Mesendoderm (in vitro differentiated cells): ENCODE results near the gene TMEM130.

Source experiments
- DNase-seq: peaks from one replicate; pipeline ENCODE4 v3.0.0; 2013
- H2AK5ac ChIP-seq: 2 replicates; pipeline ENCODE4 v1.6.1; 2013; ENCODE audit warnings: low read length, inconsistent platforms
- H2BK120ac ChIP-seq: 2 replicates; pipeline ENCODE4 v1.6.1; 2013; ENCODE audit warnings: low read depth, mild to moderate bottlenecking, low read length, moderate library complexity, mixed read lengths
- H2BK15ac ChIP-seq: replicated peaks from 2 replicates; pipeline ENCODE4 v1.6.1; 2013; ENCODE audit warnings: low read depth, mild to moderate bottlenecking, moderate library complexity
- H2BK5ac ChIP-seq: 2 replicates; pipeline ENCODE4 v1.6.1; 2013; ENCODE audit warnings: low read length, inconsistent platforms
- H3K18ac ChIP-seq: 2 replicates; pipeline ENCODE4 v1.6.1; 2013; ENCODE audit warnings: mild to moderate bottlenecking, low read length, mixed read lengths
- H3K23ac ChIP-seq: one replicate; pipeline ENCODE4 v1.6.1; 2013; ENCODE audit warnings: low read length
- H3K27ac ChIP-seq: 2 replicates; pipeline ENCODE4 v1.5.1; 2013; ENCODE audit warnings: low read depth, mild to moderate bottlenecking, inconsistent platforms, low read length, moderate library complexity
- H3K27me3 ChIP-seq: 2 replicates; pipeline ENCODE4 v1.6.1; 2013; ENCODE audit warnings: low read length, control low read depth, mild to moderate bottlenecking, inconsistent platforms; ENCODE audit not compliant: insufficient read depth, poor library complexity
- H3K36me3 ChIP-seq: 2 replicates; pipeline ENCODE4 v1.6.1; 2013; ENCODE audit warnings: low read length, inconsistent platforms; ENCODE audit not compliant: control insufficient read depth, insufficient read depth
- H3K4ac ChIP-seq: one replicate; pipeline ENCODE4 v1.6.1; 2013; ENCODE audit warnings: low read depth, mild to moderate bottlenecking, low read length, moderate library complexity
- H3K4me1 ChIP-seq: 2 replicates; pipeline ENCODE4 v1.6.1; 2013; ENCODE audit warnings: low read depth, low read length, inconsistent platforms; ENCODE audit not compliant: control insufficient read depth
- H3K4me2 ChIP-seq: 2 replicates; pipeline ENCODE4 v1.6.1; 2013; ENCODE audit warnings: low read length
- H3K4me3 ChIP-seq: 2 replicates; pipeline ENCODE4 v1.5.1; 2013; ENCODE audit warnings: mild to moderate bottlenecking, low read length
- H3K56ac ChIP-seq: one replicate; pipeline ENCODE4 v1.6.1; 2013; ENCODE audit warnings: low read length
- H3K79me1 ChIP-seq: 2 replicates; pipeline ENCODE4 v1.6.1; 2013; ENCODE audit warnings: low read length, inconsistent platforms
- H3K79me2 ChIP-seq: 2 replicates; pipeline ENCODE4 v1.6.1; 2013; ENCODE audit warnings: mild to moderate bottlenecking, low read length; ENCODE audit not compliant: control insufficient read depth, insufficient read depth
- H3K9ac ChIP-seq: 2 replicates; pipeline ENCODE4 v1.6.1; 2013; ENCODE audit warnings: low read length, inconsistent platforms
- H4K5ac ChIP-seq: one replicate; pipeline ENCODE4 v1.6.1; 2013; ENCODE audit warnings: low read length
- H4K8ac ChIP-seq: one replicate; pipeline ENCODE4 v1.6.1; 2013; ENCODE audit warnings: low read depth, mild to moderate bottlenecking, control low read depth, low read length, moderate library complexity
- WGBS: extraction: QIAGEN DNeasy Blood & Tissue Kit; methylation state at CpG from one replicate; pipeline ENCODE4 v1.1.7; 2013; ENCODE audit warnings: low lambda C conversion rate, missing lambda C conversion rate; ENCODE audit not compliant: insufficient coverage; ENCODE audit errors: extremely low coverage; 5-methylcytosine and 5-hydroxymethylcytosine counted together

TMEM130 gene

DNA sequence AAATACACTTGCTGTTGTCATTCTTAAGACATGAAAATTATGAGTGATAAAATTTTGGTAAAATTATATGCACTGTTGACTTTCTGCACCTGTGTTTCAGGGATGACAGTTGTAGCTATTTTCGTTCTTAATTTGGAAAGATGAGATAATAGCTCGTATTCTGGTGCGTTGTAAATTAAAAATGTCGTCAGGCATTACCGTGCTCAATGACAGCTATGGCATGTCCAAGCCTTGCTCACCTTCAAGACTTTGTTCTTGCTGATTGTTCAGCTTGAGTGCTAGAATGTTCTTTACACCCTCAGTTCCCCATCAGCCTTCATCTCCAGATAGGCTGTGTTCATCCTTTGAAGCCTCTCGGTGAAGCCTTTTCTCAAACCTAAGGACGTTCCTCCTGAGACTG, 30.0 kb upstream of the TMEM130 start:
- H2BK5ac ChIP-seq, result no peak overlapping the region
- peaks cover 11% of the 10 kb centered on the region for H3K36me3 ChIP-seq
- H3K79me2 ChIP-seq, result no peaks in the 10 kb centered on the region
- no peak overlapping the region for H3K9ac ChIP-seq
- no CpG with 5 or more reads among the region's 7 CpGs for WGBS
- H3K4me1 ChIP-seq, result no peaks in the 10 kb centered on the region
- no peak for DNase-seq
- no peak overlapping the region for H2AK5ac ChIP-seq
- H3K56ac ChIP-seq, result no peak overlapping the region
- no peak overlapping the region for H2BK15ac ChIP-seq
- H2BK120ac ChIP-seq, result no peak overlapping the region
- H3K23ac ChIP-seq, result no peak overlapping the region
- no peak overlapping the region for H4K8ac ChIP-seq
- no peaks in the 10 kb centered on the region for H3K79me1 ChIP-seq
- H3K4ac ChIP-seq, result no peak overlapping the region
- no peak overlapping the region for H3K18ac ChIP-seq
- H3K27me3 ChIP-seq, result no peaks in the 10 kb centered on the region
- H3K4me2 ChIP-seq, result no peak overlapping the region
- H4K5ac ChIP-seq, result no peak overlapping the region
- no peak overlapping the region for H3K27ac ChIP-seq
- no peak overlapping the region for H3K4me3 ChIP-seq

DNA sequence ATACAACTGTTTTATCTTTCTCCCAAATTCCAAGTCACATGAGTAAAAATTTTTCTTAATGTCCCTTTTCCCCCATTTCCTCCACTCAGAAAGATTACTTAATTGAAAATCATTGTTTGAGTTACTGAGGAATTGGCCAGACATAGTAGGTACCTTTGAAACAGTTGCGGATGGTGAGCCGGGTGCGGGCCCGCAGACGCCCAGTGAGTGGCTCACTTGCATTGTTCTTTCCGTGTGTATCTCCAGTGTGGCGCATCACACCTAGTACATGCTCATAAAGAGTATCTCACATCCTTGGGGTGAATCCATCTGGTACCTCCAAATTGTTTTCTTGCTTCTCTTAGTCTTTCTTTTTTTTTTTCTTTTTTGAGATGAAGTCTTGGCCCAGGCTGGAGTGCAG, 22.8 kb upstream of the TMEM130 start:
- H3K79me2 ChIP-seq, result no peaks in the 10 kb centered on the region
- no peak overlapping the region for H3K27ac ChIP-seq
- no peaks in the 10 kb centered on the region for H3K79me1 ChIP-seq
- no peak overlapping the region for H3K4me2 ChIP-seq
- no peak overlapping the region for H3K4ac ChIP-seq
- DNase-seq, result no peak
- WGBS, result no CpG with 5 or more reads among the region's 7 CpGs
- H3K18ac ChIP-seq, result no peak overlapping the region
- H2BK5ac ChIP-seq, result no peak overlapping the region
- H2BK15ac ChIP-seq, result no peak overlapping the region
- no peaks in the 10 kb centered on the region for H3K27me3 ChIP-seq
- no peak overlapping the region for H3K4me3 ChIP-seq
- H2AK5ac ChIP-seq, result no peak overlapping the region
- H4K8ac ChIP-seq, result no peak overlapping the region
- no peaks in the 10 kb centered on the region for H3K4me1 ChIP-seq
- H3K56ac ChIP-seq, result no peak overlapping the region
- no peak overlapping the region for H2BK120ac ChIP-seq
- H4K5ac ChIP-seq, result no peak overlapping the region
- H3K36me3 ChIP-seq, result peaks cover 5% of the 10 kb centered on the region
- H3K23ac ChIP-seq, result no peak overlapping the region
- H3K9ac ChIP-seq, result no peak overlapping the region

DNA sequence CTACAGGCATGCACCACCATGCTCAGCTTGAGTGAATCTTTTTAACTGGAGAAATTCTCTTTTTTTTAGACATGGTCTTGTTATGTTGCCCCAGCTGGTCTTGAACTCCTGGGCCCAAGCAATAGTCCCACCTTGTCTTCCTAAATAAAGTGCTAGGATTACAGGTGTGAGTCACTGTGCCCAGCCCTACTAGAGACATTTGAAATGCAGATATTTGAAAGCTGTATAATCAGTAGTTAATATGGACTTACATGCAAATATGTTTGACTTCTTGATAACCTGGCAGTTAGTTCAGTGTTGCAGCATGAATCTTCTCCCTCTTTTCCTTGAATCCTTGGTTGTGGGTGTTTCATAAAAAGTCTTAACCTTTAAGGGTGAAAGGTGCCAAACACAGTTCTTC, 17.2 kb upstream of the TMEM130 start:
- no peaks in the 10 kb centered on the region for H3K4me1 ChIP-seq
- H3K4me2 ChIP-seq, result no peak overlapping the region
- no peak overlapping the region for H2AK5ac ChIP-seq
- H4K8ac ChIP-seq, result no peak overlapping the region
- no peak overlapping the region for H3K4me3 ChIP-seq
- no peak overlapping the region for H4K5ac ChIP-seq
- H3K23ac ChIP-seq, result no peak overlapping the region
- no peak overlapping the region for H2BK15ac ChIP-seq
- no peak overlapping the region for H3K18ac ChIP-seq
- peaks cover 5% of the 10 kb centered on the region for H3K79me1 ChIP-seq
- H3K27ac ChIP-seq, result no peak overlapping the region
- H3K36me3 ChIP-seq, result peaks cover 7% of the 10 kb centered on the region
- no peak overlapping the region for H2BK120ac ChIP-seq
- no peak overlapping the region for H3K4ac ChIP-seq
- H3K27me3 ChIP-seq, result no peaks in the 10 kb centered on the region
- no peak overlapping the region for H2BK5ac ChIP-seq
- no peak overlapping the region for H3K9ac ChIP-seq
- H3K56ac ChIP-seq, result no peak overlapping the region
- peaks cover 4% of the 10 kb centered on the region for H3K79me2 ChIP-seq
- DNase-seq, result no peak

DNA sequence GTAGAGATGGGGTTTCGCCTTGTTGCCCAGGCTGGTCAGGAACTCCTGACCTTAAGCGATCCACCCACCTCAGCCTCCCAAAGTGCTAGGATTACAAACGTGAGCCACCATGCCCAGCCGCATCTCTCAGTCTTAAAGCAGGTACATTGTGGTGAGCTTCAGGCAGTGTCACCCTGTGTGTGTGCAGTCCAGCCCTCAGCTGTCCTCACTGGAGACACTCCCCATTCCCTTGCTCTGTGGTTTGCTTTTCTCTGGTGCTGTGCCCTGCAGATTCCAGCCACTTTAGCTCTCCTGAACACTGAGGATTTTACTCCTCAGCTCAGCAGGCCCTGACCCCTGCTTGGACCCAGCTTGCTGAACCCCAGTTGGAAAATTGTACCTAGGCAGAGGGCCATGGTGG, 14.6 kb upstream of the TMEM130 start:
- Histone ChIP-seq H3K4me1 (no peaks in the 10 kb centered on the region), H3K18ac (no peak overlapping the region), H2BK5ac (no peak overlapping the region), H2BK15ac (no peak overlapping the region), H3K79me1 (peaks cover 8% of the 10 kb centered on the region), H2AK5ac (no peak overlapping the region), H3K27ac (no peak overlapping the region), H3K4me3 (no peak overlapping the region), H3K23ac (no peak overlapping the region), H3K9ac (no peak overlapping the region), H3K27me3 (no peaks in the 10 kb centered on the region), H3K56ac (no peak overlapping the region), H4K8ac (no peak overlapping the region), H3K4ac (no peak overlapping the region), H3K4me2 (no peak overlapping the region), H3K36me3 (peaks cover 8% of the 10 kb centered on the region), H2BK120ac (no peak overlapping the region), H3K79me2 (peaks cover 15% of the 10 kb centered on the region), H4K5ac (no peak overlapping the region)
- DNase-seq, result no peak
- WGBS, result no CpG with 5 or more reads among the region's 4 CpGs

DNA sequence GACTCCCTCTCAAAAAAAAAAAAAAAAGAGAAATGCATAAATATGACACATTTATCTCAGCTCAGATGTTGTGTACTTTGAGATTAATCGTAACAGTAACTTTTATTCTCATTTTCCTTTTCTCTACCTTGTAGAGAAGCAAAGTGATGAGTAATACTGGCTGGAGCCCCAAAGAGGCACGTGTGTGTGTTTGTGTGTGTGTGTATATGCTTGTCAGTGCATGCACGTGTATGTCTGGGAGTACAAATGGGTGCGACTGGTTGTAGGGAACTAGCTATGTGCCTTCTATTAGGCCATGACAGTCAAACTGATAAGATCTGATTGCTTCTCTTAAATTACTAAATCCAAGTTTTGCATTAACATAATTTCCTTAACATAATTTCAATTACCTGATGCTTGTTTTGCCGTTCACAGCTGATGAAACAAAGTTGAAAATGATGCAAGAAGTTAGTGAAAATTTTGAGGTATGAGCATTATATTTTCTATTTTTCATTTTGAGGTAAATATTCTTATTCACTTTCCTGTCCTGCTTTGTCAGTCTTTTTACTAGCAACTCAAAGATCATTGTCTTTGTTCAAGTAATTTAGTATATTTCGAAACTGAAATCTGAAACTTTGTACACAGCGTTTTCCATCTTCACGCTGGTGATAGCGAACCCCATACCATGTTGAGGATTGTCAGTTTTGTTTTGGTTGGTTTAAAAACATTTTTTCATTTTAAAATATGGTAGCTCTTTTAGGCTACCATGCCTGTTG, 11.9 kb upstream of the TMEM130 start:
- no peak overlapping the region for H3K4me2 ChIP-seq
- no peak overlapping the region for H3K9ac ChIP-seq
- no peak for DNase-seq
- no peak overlapping the region for H2BK15ac ChIP-seq
- H3K79me1 ChIP-seq, result peaks cover 10% of the 10 kb centered on the region
- H4K5ac ChIP-seq, result no peak overlapping the region
- H3K23ac ChIP-seq, result no peak overlapping the region
- H3K27ac ChIP-seq, result no peak overlapping the region
- H2AK5ac ChIP-seq, result no peak overlapping the region
- H3K4me1 ChIP-seq, result no peaks in the 10 kb centered on the region
- H3K4me3 ChIP-seq, result no peak overlapping the region
- H3K36me3 ChIP-seq, result peaks cover 8% of the 10 kb centered on the region
- H3K56ac ChIP-seq, result no peak overlapping the region
- H3K18ac ChIP-seq, result no peak overlapping the region
- H3K79me2 ChIP-seq, result peaks cover 20% of the 10 kb centered on the region
- H2BK5ac ChIP-seq, result no peak overlapping the region
- H3K27me3 ChIP-seq, result no peaks in the 10 kb centered on the region
- no CpG with 5 or more reads among the region's 9 CpGs for WGBS
- H4K8ac ChIP-seq, result no peak overlapping the region
- no peak overlapping the region for H2BK120ac ChIP-seq
- no peak overlapping the region for H3K4ac ChIP-seq

DNA sequence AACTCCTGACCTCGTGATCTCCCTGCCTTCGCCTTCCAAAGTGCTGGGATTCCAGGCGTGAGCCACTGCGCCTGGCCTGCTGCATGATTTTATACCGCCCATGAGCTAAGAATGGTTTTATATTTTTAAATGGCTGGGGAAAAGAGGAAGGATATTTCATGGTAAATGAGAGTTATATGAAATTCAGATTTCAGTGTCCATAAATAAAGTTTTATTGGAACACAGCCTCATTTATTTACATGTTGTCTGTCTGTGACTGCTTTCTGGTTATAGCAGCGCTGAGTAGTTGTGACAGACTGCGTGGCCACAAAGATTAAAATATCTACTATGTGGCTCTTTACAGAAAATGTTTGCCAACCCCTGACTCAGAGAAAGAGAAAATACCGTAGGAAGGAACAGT, 10.7 kb upstream of the TMEM130 start:
- H3K4me2 ChIP-seq, result no peak overlapping the region
- no peak overlapping the region for H2BK120ac ChIP-seq
- WGBS, result no CpG with 5 or more reads among the region's 8 CpGs
- H3K4me1 ChIP-seq, result no peaks in the 10 kb centered on the region
- H3K27me3 ChIP-seq, result no peaks in the 10 kb centered on the region
- no peak overlapping the region for H4K5ac ChIP-seq
- no peak overlapping the region for H3K4ac ChIP-seq
- H2AK5ac ChIP-seq, result no peak overlapping the region
- peaks cover 20% of the 10 kb centered on the region for H3K79me2 ChIP-seq
- H3K56ac ChIP-seq, result no peak overlapping the region
- H3K4me3 ChIP-seq, result no peak overlapping the region
- H3K79me1 ChIP-seq, result peaks cover 10% of the 10 kb centered on the region
- H3K27ac ChIP-seq, result no peak overlapping the region
- no peak overlapping the region for H3K18ac ChIP-seq
- H3K23ac ChIP-seq, result no peak overlapping the region
- no peak overlapping the region for H3K9ac ChIP-seq
- no peak overlapping the region for H2BK15ac ChIP-seq
- no peak for DNase-seq
- no peak overlapping the region for H4K8ac ChIP-seq
- H2BK5ac ChIP-seq, result no peak overlapping the region
- peaks cover 7% of the 10 kb centered on the region for H3K36me3 ChIP-seq
